Spleen (tissue), 7 donors: ENCODE data around the gene ANO2.

ENCODE experiments used
- POLR2A ChIP-seq, 3 donors: fragments of 450-650 bp; IDR thresholded peaks; one replicate each; pipeline ENCODE4 v1.5.1; 2017; ENCODE audit warnings: antibody characterized with exemption in 3 of 3, mild to moderate bottlenecking in 1 of 3
- POLR2AphosphoS5 ChIP-seq, 3 donors: sonication (generic); formaldehyde crosslinking; IDR thresholded peaks; one replicate each; pipeline ENCODE4 v1.5.1; 2017; ENCODE audit warnings: antibody characterized with exemption in 3 of 3
- TF ChIP-seq, protein P1 (sequence below), 11 experiments: fragments of 200-600 bp in 7 of 11; fragments of 450-650 bp in 4 of 11; sonication (generic) in 4 of 11; IDR thresholded peaks in 8 of 11; conservative IDR thresholded peaks in 3 of 11; 1 replicate in 7 of 11; 2 replicates in 4 of 11; pipeline versions ENCODE4 v1.4.0 to v1.8.0; 2016 to 2021; ENCODE audit warnings: antibody characterized with exemption in 11 of 11, inconsistent platforms in 4 of 11, mild to moderate bottlenecking in 1 of 11
- donor health status: DM: no; HTN: no; CAD: no; lungs with moderate emphysema.
- donor health status: DM: no; HTN: no; CAD: no.
- donor health status: DM: no; HTN: no; CAD: no.

- TF ChIP-seq, protein P1, sequence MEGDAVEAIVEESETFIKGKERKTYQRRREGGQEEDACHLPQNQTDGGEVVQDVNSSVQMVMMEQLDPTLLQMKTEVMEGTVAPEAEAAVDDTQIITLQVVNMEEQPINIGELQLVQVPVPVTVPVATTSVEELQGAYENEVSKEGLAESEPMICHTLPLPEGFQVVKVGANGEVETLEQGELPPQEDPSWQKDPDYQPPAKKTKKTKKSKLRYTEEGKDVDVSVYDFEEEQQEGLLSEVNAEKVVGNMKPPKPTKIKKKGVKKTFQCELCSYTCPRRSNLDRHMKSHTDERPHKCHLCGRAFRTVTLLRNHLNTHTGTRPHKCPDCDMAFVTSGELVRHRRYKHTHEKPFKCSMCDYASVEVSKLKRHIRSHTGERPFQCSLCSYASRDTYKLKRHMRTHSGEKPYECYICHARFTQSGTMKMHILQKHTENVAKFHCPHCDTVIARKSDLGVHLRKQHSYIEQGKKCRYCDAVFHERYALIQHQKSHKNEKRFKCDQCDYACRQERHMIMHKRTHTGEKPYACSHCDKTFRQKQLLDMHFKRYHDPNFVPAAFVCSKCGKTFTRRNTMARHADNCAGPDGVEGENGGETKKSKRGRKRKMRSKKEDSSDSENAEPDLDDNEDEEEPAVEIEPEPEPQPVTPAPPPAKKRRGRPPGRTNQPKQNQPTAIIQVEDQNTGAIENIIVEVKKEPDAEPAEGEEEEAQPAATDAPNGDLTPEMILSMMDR (IDR thresholded peaks at IDR 0.05 in 8 of 11, conservative IDR thresholded peaks at IDR 0.05 in 3 of 11): no peak
- no peak for TF ChIP-seq POLR2AphosphoS5 (IDR thresholded peaks at IDR 0.05)
- TF ChIP-seq POLR2A (IDR thresholded peaks at IDR 0.05): no peak
Observed at GRCh38 chr12:5682581-5682980, 262.5 kb downstream of the ANO2 start.
